Peyer's patch (tissue), 4 donors: ENCODE data around the gene RIC8B.

Source experiments
- CTCF ChIP-seq, 6 experiments: fragments of 450-650 bp in 4 of 6; fragments of 200-600 bp in 2 of 6; sonication (generic) in 1 of 6; IDR thresholded peaks; one replicate each; pipeline ENCODE4 v1.5.1; 2017 to 2019; ENCODE audit warnings: antibody characterized with exemption in 6 of 6, mild to moderate bottlenecking in 3 of 6, moderate library complexity in 1 of 6
- POLR2A ChIP-seq, 2 donors: fragments of 450-650 bp; IDR thresholded peaks; one replicate each; pipeline ENCODE4 v1.5.1; 2017; ENCODE audit warnings: antibody characterized with exemption in 2 of 2, mild to moderate bottlenecking in 2 of 2, moderate library complexity in 2 of 2

DNA sequence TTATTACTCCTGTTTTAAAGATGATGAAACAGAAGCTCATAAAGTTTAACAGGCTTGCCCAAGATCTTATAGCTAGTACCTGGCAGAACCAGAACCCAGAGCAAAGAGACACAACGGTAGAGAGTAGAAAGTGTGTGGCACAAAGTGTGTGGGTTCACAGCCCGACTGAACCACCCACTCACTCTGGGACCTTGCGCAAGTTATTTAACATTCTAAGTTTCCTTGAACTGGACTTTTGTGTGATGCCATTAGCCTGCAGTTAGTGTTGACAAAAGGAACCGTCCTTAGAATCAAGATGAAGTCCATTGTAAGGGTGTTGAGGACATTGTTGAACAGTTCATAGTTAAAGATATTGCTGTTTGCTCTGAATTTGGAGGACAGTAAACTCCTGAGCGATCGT, 29.9 kb upstream of the RIC8B start:
- TF ChIP-seq POLR2A (IDR thresholded peaks at IDR 0.05) (no peak), CTCF (IDR thresholded peaks at IDR 0.05) (no peak)
